NCI-H345 (cell line): ENCODE results near the gene POLR1A.

Experiments
- DNase-seq: peaks from one replicate; lab custom pipeline; 2025; lab: John Stamatoyannopoulos, UW

POLR1A gene

DNA sequence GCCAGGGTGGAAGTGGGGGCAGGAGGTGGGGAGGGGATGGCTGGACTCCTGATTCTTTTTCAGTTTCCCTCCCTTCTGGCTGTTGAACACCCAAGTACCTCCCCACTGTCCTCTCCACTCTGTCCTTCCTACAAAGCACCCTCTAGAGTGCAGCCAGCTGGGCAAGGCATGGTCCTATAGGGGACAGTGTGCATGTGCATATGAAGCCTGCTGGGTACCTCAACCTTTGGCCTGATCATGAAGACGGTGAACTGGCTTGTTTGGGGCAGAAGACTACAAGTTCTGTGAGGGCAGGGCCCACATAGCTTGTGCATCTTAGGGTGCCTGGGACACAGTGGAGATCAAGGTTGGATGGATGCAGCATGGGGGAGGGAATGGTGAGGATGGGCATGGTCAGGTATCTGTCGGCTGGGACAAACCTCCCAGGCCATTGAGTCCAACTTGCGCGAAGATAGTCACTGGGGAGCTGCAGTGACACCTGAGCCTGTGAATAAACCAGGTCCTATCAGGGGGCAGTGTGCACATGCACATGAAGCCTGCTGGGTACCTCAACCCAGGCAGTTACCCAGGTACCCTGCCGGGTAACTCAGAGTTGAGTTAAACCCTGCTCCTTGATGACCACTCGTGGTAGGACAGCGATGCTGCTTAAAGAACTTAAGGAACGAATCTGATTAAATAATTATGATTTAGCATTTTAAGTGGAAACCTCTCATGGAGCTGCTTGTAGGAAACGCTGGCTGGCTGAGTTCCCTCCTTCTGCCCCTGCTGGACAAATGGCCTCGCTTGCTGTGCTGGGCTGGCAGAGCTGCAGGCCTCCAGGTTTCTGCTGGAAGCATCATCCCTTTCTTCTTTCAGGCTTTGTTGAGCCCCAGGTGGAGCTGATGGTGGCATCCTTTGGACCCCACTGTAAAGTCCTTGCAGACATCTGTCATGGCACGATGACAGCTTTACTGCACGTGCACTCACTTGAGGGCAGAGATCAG lies 84.0 kb downstream of the POLR1A start:
- no peak for DNase-seq

DNA sequence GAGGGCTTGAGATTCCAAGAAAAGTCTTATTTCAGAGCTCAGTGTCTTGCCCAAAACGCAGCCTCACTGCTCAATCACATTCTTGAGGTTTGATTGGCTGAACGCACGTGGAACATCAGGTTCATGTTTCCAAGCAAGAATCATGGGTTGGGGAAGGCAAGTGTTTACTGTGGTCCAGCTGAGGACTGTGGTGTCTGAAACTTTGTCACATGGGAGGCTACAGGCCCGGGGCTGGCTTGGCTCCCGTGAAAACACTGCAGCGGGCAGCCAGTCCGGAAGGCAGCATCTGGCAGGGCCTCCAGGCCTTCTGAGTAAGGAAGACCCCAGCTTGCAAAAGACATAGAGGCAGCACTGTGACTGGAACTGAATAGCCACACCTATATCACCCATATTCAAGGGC lies 84.7 kb downstream of the POLR1A start:
- no peak for DNase-seq

DNA sequence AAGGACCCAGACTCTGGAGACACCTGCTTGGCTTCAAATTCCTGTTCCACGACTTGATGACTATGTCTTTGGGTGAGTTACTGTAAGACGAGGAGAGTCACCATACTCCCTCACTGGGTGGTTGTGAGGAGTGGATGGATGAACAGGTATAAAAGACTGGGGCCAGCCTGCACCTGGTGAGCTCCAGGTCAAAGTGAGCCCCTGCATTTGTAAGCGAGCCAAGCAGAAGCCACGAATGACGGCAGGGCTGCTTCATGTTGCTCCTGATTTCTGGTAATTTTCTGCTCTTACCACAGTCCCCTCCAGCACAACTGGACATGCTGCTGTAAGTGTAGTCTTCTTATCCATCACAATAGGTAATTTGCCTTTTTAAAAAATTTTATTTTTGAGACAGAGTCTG lies 86.6 kb downstream of the POLR1A start:
- DNase-seq = no peak

DNA sequence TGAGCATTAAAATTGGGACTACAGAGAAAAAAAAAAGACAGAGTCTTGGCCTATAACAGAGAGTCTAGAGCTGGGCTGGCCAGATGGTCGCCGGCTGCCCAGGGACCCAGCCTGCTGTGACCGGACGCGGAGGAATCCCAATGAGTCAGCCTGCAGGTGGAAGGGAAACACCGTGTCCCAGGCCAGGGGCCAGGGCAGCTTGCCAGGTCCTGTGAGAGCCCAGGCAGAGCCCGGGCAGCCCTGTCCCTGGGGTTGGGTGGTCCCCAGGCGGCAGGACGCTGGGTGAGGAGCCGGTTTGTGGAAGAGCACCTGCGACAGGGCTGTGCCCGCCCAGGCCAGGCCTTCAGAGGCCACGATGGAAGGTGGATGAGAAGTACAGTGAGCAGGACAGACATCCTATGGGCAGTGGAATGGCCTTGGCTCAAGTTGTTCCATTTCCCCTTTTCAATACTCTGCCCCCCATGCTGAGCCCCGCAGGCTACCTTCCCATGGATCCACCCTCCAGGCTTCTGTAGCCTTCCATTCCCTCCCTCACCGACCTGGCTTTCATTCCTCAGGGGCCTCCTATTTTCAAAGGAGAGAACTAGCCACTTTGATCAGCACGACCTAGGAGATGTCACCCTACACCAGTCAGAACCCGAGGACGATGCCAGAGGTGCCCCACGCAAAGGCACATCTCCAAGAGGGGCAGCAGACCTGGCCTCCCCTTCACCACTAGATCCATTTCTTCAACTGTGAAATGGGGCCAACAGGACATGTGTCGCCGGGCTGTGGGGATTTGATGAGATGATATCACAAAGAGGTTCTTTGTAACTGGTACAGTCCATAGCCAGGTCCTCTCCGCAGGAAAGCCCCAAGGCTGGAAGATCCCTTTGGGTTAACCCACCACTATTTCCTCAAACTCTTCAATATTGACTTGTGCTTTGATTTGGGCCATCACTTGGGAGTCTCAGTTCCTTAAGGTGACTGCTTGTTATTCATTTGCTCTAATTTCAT lies 87.5 kb downstream of the POLR1A start:
- no peak for DNase-seq

DNA sequence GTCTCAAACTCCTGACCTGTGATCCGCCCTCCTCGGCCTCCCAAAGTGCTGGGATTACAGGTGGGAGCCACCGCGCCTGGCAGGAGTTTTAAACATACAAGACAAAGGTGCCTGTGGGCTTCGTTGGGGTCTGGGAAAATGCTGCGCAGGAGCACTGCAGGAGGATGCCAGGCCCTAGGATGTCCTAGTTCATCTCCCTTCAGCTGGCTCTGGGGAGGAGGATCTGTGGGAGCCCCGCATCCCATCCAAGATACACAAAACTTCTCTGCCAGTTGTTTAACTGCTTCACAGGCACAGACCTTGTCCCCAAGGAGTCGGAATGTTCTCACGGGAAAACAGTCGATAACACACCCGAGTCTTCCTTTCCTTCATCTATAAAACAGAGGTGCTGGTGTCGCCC lies 89.1 kb downstream of the POLR1A start:
- no peak for DNase-seq

DNA sequence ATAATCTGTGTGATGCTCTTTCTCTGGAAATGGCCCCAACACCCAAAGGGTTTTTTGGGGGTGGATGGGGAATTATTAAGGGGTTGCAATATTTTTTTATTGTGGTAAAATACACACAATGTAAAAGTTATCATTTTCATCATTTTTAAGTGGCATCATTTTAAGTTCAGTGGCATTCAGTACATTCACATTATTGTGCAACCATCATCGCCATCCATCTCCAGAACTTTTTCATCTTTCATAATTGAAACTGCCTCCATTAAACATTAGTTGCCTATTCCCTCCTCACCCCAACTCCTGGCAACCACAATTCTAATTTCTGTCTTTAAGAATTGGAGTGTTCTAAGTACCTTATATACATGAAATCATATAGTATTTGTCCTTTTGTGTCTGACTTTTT lies 90.0 kb downstream of the POLR1A start:
- DNase-seq = no peak

DNA sequence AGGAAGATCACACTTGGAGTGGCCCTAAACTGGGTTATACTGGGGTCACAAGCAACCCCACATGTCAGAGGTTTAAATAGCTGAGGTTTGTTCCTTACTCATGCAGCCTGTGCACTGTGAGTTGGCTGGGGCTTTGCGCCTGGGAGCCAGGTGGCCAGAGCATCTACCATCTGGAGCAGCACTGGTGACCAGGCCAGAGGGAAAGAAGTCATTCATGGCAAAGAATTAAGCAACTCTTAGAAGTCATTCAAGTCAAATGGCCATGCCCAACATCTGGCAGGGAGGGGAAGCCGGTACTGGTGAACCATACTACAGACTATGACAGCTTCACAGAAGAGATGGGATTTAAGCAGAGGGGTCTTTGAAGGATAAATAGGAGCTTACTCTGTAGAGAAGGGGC lies 90.7 kb downstream of the POLR1A start:
- no peak for DNase-seq

DNA sequence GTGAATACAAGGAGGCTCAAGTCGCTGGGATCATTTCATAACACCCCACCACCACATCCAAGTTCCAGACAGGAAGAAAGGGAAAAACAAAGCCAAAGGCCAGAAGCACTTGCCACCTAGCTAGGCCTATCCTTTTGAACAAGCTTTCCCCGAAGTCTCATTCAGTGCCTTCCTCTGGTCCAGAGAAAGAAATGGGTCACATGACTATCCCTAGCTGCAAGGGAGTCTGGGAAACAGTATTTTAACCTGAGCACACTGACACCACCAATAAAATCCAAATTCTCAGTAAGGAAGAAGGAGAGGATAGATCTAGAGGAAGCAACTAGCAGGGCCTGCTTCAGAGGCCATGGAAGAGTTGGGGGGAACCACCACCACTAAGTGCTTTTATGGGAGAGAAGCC lies 91.2 kb downstream of the POLR1A start:
- no peak for DNase-seq

DNA sequence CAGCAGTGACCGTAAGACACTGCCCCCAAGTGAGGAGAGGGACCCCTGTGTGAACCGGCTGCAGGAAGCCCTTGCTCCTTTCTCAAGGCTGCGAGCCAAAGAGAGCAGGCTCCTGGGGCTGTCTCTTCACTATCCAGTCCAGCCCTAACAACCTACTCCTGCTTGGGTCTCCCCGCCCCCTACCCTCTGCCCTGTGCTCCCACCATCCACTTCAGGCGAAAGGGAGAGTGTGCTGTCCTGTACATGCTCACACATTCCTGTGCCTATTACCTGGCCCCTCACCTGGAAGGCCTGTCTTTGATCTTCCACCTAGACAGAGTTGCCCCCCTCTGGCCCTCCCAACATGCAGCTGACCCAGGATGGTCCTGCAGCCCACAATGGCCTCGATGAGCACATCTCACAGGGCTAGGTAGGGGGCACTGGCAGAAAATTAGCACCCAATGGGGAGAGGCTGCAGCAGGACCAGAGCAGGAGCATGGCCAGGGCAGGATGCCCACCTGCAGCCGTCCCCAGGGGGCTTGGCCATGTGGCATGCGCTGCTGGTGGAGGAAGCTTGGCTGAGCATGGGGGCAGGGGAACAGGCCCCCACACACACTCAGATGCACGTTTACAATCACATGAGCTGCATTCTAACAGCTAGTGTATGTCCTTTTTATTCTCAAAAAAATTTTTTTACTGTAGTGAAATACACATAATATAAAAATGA lies 93.5 kb downstream of the POLR1A start:
- no peak for DNase-seq

DNA sequence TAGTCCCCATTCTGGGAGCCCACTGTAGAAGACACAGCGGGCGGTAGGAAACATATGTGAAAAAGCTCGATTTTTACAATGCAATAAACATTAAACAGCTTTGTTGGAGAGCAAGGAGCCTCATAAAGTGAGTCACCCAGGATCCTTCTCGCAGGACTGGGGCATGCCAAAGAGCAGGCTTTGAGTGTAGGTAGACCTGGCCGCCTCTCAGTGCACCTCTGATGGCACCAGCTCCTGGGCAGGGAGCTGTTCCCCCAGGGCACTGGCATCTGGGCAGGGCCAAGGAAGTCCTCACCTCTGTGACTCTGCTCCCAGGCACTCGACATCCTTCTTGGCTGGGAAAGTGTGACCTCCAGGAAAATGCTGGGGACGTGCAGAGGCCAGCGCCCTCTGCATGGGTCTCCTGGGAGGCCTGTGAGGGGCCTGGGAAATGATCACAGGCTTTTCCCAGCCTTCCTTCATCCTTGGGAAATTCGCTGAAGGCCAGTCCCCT lies 94.2 kb downstream of the POLR1A start:
- no peak for DNase-seq

DNA sequence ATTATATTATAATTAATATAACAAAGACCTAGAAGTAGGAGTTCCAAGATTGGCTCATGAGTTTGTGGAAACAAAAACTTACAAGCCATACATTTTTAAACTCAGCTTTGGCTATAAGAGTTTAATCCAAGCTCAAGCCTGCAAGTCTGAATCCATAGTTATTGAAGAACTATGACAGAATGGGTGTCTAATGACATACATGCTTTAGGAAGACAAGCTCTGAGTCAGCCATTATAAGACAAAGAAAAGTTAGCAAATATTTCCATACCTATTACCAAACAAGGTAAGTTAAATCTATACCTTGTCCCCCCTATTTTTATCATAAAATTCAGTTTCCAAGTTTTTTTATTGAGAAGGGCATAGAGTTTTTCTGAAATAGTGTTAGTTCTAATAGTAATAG lies 95.6 kb downstream of the POLR1A start:
- DNase-seq = no peak

DNA sequence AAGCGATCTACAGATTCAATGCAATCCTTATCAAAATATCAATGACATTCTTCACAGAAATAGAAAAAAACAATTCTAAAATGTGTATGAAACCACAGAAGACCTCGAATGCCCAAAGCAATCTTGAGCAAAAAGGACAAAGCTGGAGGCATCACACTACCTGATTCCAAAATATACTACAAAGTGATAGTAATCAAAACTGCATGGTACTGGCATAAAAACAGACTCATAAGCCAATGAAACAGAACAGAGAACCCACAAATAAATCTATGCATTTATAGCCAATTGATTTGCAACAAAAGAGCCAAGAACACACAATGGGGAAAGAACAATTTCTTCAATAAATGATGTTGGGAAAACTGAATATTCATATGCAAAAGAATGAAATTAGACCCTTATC lies 99.2 kb downstream of the POLR1A start:
- DNase-seq = no peak

DNA sequence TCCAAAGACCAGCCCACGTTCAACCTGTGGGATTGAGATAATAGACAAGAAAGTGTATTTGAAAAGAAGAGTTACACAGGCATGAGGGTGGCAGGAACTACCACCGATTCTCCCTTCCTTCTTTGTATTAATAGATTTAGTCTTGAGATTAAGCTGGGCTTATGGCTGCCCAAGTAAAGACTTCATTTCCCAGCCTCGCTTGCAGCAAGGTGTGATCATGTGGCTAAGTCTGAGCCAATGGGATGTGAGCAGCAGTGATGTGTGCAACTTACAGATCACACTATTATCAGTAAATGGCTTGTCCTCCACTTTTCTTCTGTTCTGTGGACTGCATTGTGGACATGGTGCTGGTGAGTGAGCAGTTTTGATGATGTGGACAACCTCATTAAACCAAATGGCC lies 101.7 kb downstream of the POLR1A start:
- DNase-seq = no peak

DNA sequence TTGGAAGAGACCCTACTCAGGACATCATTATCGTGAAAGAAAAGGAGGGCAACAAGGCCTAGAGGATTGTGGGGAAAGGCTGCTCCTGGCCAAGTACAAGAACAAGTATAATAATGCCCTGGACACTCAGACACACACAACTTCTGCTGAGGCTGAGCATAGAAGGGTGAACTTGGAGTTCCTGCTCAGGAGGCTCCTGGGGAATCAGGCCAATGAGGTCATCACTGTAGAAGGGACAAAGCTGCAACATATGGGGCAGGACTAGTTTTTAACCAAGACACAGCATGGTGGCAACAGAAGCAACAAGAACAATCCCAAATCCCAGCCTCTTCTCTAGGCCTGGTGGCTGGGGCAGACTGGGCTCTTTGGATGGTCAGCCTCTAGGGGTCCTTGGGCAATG lies 102.6 kb downstream of the POLR1A start:
- DNase-seq = no peak

DNA sequence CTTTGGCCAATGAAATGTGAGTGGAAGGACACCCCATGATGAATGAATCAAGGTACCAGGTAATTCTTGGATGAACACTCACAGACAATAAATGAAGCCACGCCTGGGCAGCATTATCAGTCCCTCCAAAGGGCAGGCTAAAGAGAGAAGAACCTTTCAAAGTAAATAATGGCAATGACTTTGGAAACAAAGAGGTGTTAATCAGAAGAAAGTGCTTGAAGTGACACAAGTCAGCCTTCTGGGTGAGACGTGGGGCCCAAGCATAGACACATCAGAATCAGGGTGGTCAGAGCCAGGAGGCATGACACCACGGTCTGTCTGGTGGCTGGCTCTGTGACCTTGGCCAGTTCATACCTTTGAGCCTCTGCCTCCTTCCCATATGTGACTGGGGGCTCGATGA lies 103.3 kb downstream of the POLR1A start:
- DNase-seq = no peak

DNA sequence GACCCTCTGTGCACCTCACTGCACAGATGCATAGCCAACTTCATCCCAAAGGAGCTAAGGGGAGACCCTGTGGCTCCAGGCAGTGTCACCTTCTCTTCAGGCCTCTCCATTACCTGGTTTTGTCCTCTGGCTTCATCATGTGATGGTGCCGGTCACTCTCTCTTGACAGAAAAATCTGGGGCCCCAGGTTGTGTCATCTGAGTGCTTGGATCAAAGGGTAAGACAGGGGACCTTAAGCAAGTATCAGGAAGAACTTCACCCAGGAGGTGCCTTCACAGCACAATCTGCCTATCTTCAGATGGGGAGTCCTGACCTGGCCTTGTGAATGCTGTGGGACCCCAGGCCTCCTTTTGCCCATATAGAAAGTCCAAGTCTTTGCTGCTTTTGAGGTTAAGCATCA lies 104.4 kb downstream of the POLR1A start:
- no peak for DNase-seq

DNA sequence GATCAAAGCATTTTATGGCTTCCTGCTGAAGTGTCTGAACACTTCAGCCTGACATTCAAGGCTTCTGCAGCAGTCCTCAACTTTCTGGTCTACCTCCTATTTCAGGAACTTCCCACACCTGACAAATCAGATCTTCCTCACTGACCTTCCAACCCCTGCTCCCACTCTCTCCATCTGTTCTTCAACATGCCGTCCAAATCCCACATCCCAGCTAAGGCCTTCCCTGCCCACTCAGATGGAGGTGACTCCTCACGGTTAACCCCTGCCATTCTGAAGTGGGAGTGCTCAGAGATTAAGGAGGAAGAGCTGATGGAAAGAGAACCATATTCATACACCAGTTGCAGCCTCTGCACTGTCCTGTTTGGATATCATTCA lies 104.8 kb downstream of the POLR1A start:
- DNase-seq = no peak

DNA sequence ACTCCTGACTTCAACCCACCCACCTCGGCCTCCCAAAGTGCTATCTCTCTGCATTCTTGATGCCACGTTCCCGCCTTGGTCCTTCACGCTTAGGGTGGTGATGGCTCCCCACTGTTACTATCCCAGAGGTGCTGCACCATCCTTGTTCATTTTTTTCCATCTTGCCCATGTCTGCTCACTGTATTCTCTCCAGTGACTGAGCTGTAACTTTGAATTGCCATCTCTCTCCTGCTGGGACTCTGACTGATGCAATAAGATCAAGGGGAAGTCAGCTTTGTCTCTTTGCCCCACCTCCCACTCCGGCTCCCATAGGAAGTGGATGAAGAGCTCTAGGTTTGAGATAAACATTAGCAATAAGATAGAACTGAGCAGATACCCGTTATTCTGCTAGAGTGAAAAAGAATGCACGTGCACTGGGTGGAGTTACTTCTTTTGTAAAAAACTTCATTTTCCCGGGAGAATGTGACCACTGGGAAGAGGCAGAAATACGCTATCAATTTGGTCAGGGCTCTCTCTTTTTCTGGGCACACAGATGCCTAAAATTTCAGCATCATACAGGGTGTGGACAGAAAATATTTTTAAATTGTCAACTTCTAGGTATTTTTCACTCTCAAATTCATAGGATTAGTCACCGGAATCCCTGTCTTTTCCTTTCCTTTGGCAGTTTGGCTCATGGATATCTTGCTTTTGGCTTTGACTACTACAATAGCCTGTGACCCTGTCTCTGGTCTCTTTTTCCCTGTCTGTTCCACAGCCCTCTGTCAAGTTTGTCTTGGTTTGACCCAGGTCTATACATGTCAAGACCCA lies 105.4 kb downstream of the POLR1A start:
- no peak for DNase-seq

DNA sequence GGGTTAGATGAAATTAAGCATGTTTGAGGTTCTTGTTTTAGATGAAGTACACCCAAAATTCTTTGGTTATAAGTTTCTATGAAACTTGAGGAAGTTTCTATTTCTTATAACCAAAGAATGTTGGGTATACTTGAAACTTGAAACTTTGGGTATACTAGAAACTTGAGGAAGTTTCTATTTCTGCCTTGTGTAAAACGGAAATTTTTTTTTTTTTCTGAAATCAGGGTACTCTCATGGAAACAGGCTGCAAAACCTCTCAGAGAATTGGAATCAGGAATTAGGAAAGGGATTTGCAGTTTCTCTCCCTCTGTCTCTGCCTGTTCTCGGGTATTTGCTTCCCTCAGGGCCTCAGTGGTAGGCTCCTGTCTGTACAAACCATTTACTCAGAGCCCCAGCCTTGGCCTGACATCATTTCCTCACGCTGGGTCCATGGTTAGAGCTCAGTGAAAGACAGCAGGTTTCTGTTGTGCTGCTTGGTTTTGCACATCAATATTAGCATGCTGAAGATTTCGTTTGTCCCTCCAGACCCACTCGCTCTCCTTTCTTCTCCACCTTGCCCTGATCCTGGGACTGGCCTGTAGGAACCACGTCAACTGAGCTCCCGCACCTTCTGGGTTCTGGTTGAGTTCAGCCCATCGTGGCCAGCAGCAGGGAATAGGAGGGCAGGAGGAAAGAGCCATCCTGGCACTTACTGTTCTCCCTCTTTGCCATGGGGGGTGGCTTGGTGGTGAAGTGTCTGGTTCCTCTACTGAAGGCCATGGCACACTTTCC lies 106.4 kb downstream of the POLR1A start:
- DNase-seq = no peak
